Measurements from ENCODE around the gene RARA.

RARA gene

GRCh38 chr17:40328386-40328766 is 19.4 kb downstream of the RARA start:
- Histone ChIP-seq H3K27ac (peak overlapping the region; percentile 94 to 95), H3K27me3 (no peaks in the 10 kb centered on the region), H3K36me3 (peaks cover 0 to 5% (median 3%) of the 10 kb centered on the region in 3 donors), H3K4me3 (no peak overlapping the region), H3K9me3 (no peaks in the 10 kb centered on the region), H3K4me1 (peaks cover 26 to 100% (median 95%) of the 10 kb centered on the region in 4 donors)
- TF ChIP-seq CTCF (IDR thresholded peaks at IDR 0.05) = no peak
- DNase-seq = no peak
- intact Hi-C loops (cut with DNase I; ENCODE audit: low total_unique reads) = no loop called here

- TF ChIP-seq CTCF (IDR thresholded peaks at IDR 0.05) = no peak
- no peaks in the 10 kb centered on the region for H3K27me3 ChIP-seq
- H3K9me3 ChIP-seq = no peaks in the 10 kb centered on the region
- H3K4me1 ChIP-seq = peaks cover 20 to 100% (median 95%) of the 10 kb centered on the region in 4 donors
- peaks cover 0 to 5% (median 3%) of the 10 kb centered on the region in 3 donors for H3K36me3 ChIP-seq
- DNase-seq = peak in 1 of 2 donors; percentile 84
- peak overlapping the region; percentile 76 to 94 for H3K27ac ChIP-seq
- H3K4me3 ChIP-seq = no peak overlapping the region
- intact Hi-C loops (cut with DNase I; ENCODE audit: low total_unique reads) = no loop called here
Observed at GRCh38 chr17:40329839-40330794, 21.1 kb downstream of the RARA start.

- TF ChIP-seq CTCF (IDR thresholded peaks at IDR 0.05) = no peak
- H3K9me3 ChIP-seq = no peaks in the 10 kb centered on the region
- peaks cover 20 to 100% (median 95%) of the 10 kb centered on the region in 4 donors for H3K4me1 ChIP-seq
- H3K4me3 ChIP-seq = no peak overlapping the region
- intact Hi-C loops (cut with DNase I; ENCODE audit: low total_unique reads) = no loop called here
- peak overlapping the region; percentile 76 to 94 for H3K27ac ChIP-seq
- H3K36me3 ChIP-seq = peaks cover 0 to 5% (median 3%) of the 10 kb centered on the region in 3 donors
- DNase-seq = no peak
- H3K27me3 ChIP-seq = no peaks in the 10 kb centered on the region
Observed at GRCh38 chr17:40330850-40331470, 22.0 kb downstream of the RARA start.

GRCh38 chr17:40331743-40332641 is 23.0 kb downstream of the RARA start:
- Histone ChIP-seq H3K9me3 (no peaks in the 10 kb centered on the region), H3K4me1 (peaks cover 20 to 100% (median 89%) of the 10 kb centered on the region in 4 donors), H3K27ac (peak overlapping the region; percentile 76 to 94), H3K27me3 (no peaks in the 10 kb centered on the region), H3K4me3 (peak overlapping the region in 1 of 2 donors; percentile 23), H3K36me3 (peaks cover 0 to 5% (median 3%) of the 10 kb centered on the region in 3 donors)
- DNase-seq = peak; percentile 92 to 98
- intact Hi-C loops (cut with DNase I; ENCODE audit: low total_unique reads) = no loop called here
- TF ChIP-seq CTCF (IDR thresholded peaks at IDR 0.05) = no peak

- H3K9me3 ChIP-seq = no peaks in the 10 kb centered on the region
- peaks cover 0 to 5% (median 3%) of the 10 kb centered on the region in 3 donors for H3K36me3 ChIP-seq
- peaks cover 20 to 93% (median 85%) of the 10 kb centered on the region in 4 donors for H3K4me1 ChIP-seq
- no peak for DNase-seq
- intact Hi-C loops (cut with DNase I; ENCODE audit: low total_unique reads) = no loop called here
- no peak for TF ChIP-seq CTCF (IDR thresholded peaks at IDR 0.05)
- peak overlapping the region; percentile 76 to 94 for H3K27ac ChIP-seq
- no peak overlapping the region for H3K4me3 ChIP-seq
- H3K27me3 ChIP-seq = no peaks in the 10 kb centered on the region
Observed at GRCh38 chr17:40333781-40334448, 24.9 kb downstream of the RARA start.

Measured in tibial artery (tissue), 4 donors.